CD4-positive, alpha-beta T cell treated with Interferon alpha-2 for 1 hour (primary cell): ENCODE data around the gene RMI2.

Experiments
- DNase-seq, 2 donors: peaks; one replicate each; pipeline ENCODE4 v3.0.0-alpha.2; 2020 to 2022

Gene RMI2

DNA sequence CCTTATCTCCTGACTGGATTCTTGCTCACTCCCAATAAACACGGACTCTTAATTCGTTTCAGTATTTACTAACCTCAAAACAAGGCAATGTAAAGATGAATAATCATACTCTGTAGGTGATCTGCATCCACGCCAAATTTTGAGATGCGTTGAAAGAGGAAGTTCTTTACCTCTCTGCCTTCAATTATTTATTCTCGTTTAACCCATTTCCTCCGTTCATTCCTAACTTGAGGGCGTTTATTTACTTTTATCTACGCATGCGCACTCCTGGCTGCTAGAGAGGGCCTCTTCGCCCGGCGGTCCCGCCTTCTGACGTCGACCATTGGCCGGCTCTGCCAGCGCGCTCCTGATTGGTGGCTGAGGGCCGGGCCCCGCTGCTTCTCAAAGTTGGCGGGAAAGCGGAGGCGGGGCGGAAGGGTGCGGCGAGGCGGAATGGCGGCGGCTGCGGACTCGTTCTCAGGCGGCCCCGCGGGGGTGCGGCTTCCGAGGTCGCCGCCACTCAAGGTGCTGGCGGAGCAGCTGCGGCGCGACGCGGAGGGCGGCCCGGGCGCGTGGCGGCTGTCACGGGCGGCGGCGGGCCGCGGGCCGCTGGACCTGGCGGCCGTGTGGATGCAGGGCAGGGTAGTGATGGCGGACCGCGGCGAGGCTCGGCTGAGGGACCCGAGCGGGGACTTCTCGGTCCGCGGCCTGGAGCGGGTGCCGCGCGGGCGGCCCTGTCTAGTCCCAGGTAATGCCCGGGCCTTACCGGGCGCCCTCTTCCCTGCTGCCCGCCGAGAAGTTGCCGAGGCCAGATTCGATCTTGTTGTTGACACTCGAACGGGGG, at the start of gene RMI2:
Gene RMI2 (plus strand): TSS at position 420 of the 823 bp plus-strand sequence. CDS start 13 bp downstream, at position 433.
- peak; percentile 96 to 97 for DNase-seq

DNA sequence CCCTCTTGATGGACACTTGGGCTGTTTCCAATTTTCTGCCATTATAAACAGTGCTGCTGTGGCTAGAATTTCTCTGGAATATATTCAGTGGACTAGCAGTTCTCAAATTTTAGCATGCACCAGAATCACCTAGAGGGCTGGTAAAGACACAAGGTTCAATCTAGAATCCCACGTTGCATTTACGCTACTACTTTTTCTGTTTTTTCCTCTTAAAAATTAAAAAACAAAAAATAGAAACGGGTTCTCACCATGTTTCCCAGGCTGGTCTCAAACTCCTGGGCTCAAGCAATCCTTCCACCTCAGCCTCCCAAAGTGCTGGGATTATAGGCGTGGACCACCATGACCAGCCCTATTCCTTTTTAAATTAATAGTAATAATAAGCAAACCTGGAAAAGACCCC, 49.6 kb upstream of the RMI2 start:
- DNase-seq, result no peak

DNA sequence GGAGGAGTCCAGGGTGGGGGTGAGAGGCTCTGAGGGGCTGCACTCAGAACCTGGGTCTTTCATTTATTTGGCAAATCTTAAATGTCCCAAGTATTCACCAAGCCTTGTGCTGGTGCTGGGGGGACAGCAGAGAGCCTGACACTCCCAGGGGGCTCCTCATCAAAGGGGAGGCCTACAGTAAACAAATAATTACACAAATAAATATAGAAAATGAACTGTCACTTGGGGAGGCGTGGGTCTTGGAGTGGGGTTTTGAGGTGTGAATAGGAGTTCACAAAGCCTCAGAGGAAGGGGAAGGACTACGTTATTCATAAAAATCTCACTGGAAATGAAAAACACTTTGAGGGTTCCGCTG, 48.9 kb upstream of the RMI2 start:
- DNase-seq, result no peak

DNA sequence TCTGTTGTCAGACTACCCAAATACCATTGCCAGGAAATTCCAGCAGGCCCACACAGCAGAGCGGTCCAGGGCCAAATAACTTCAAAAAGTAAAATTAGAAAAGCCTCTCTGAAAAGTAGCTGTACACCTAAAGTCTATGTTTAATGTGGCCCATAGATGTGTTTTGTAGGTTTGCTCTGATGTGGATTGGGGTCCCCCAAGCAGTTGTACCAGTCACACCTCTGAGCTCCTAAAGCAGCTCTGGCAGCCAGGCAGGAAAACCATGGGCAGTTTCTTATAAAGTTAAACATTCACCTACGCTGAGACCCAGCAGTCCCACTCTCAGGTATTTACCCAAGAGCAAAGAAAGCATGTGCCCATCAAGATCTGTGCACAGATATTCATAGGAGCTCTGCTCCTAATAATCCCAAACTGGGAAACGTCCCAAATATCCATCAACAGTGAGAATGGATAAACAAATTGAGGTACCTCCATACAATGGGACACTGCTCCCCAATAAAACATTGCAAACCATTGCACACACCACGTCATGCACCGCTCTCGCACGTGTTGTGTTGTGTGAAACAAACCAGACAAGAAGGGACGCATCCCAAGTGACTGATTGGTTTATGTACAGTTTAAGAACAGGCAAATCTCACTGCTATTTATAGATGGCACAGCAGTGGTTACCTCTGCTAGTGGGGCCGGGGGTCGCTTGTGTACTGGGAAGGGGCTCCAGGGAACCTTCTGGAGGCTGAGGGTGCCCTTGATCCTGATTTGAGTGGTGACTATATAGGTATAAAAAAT, 48.4 kb upstream of the RMI2 start:
- DNase-seq, result peak; percentile 17 to 38

DNA sequence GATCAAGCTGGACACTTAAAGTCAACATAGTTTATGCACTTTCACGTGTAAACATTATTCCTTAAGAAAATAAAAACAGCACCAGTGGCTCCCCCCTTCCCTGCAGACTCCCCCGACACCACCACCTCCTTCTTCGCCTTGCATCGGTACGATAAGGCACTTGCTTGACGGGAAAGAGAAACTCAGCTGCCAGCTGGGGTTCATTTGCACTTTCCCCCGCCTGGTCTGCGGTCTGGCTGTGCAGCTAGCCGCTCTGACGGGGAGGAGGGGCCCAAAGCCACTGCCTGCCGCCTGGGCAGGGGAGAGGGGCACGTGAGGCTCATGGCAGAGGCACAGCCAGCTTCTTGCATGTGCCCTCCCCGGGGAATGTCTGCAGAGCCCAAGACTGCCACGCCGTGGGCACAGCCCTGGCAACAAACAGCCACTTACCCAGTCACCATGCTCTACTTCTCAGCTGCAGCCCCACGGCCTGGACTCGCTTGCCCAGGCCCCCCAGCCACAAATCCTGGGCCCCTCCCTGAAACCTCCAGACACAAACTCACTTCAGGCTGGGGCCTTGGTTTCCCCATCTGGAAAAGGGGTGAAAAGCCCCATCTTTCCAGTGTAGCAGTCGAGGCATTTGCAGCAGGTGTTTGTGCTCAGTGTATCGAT, 47.6 kb upstream of the RMI2 start:
- DNase-seq, result peak; percentile 86 to 93

DNA sequence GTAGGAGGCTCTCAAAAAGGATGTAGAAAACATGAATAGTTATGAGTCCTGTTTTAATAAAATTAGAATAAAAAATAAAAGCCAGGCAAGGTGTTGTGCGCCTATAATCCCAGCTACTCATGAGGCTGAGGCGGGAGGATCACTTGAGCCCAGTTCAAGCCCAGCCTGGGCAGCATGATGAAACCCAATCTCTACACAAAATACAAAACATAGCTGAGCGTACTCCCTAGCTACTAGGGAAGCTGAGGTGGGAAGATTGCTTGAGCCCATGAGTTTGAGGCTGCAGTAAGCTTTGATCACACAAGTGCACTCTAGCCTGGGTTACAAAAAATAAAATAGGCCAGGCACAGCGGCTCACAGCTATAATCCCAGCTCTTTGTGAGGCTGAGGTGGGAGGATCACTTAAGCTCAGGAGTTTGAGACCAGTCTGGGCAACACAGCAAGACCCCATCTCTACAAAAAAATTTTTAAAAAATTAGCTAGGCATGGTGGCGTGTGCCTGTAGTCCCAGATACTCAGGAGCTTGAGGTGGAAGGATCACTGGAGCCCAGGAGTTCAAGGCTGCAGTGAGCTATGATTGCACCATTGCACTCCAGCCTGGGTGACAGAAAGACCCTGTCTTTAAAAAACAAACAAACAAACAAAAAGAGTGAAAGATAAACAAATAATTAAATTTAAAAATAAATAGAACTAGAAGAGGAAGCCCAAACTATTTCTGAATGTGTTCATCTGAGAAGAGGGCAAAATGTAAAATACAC, 46.9 kb upstream of the RMI2 start:
- DNase-seq, result no peak

DNA sequence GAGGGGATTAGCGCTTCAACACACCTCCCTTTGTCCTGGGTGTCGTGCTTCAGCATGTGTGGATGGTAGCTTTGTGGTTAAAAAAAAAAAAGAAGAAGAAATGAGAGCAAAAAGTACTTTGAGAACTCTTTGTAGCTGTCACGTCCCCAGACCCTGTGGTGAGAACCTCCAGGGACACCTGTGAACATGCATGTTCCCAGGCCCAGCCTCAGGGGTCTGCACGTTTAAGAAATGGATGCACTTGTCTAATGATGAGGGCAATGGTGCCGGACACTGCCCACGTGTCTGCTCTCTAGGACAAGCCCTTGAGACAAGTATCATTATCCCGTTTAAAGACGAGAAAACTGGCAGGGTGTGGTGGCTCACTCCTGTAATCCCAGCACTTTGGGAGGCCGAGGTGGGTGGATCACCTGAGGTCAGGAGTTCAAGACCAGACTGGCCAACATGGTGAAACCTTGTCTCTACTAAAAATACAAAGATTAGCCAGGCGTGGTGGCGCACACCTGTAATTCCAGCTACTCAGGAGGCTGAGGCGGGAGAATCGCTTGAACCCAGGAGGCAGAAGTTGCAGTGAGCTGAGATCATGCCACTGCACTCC, 46.2 kb upstream of the RMI2 start:
- peak in 1 of 2 donors; percentile 28 for DNase-seq

DNA sequence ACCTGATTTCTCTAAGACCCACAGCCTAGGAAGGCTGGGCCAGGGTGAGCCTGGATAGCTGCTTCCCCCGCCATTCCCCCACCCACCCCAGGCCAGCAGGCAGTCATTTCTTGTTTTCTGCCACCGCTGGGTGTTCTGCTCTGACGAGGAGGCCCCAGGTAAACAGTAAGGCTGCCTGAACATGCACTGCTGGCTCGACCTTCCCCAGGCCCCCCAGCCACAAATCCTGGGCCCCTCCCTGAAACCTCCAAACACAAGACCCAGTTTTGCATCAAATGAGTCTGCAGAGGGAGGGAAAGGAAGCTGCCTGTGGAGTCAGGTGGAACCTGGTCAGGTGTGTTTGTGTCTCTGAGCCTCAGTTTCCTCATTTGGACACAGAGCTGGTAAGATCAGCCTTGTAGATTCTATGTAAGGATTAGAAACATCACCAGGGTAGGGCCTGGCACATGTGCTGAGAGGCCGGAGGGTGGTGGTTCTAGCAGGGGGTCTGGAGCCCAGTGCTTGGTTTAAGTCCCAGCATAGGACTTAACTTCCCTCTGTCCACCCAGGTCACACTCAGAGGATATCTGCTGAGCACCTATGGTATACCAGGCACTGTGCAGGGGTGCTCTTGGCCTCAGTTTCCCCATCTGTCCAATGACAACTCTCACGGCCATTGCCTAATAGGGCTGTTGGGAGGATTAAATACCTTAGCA, 45.2 kb upstream of the RMI2 start:
- DNase-seq, result no peak

DNA sequence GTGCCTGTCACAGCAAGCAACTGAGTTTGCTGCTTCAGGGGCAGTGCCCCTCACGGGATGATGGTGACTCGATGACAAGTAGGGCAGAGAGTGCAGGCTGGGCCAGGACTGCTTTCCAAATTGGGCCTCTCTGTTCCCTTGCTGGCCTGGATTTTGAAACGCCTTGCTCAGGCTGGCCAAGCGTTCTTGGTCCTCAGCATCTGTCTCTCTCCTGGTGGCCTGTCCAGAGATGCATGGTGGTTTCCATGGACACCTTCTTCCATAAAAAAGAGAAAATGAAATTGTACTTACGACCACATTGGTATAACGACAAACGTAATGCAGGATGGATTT, 44.7 kb upstream of the RMI2 start:
- DNase-seq, result no peak

DNA sequence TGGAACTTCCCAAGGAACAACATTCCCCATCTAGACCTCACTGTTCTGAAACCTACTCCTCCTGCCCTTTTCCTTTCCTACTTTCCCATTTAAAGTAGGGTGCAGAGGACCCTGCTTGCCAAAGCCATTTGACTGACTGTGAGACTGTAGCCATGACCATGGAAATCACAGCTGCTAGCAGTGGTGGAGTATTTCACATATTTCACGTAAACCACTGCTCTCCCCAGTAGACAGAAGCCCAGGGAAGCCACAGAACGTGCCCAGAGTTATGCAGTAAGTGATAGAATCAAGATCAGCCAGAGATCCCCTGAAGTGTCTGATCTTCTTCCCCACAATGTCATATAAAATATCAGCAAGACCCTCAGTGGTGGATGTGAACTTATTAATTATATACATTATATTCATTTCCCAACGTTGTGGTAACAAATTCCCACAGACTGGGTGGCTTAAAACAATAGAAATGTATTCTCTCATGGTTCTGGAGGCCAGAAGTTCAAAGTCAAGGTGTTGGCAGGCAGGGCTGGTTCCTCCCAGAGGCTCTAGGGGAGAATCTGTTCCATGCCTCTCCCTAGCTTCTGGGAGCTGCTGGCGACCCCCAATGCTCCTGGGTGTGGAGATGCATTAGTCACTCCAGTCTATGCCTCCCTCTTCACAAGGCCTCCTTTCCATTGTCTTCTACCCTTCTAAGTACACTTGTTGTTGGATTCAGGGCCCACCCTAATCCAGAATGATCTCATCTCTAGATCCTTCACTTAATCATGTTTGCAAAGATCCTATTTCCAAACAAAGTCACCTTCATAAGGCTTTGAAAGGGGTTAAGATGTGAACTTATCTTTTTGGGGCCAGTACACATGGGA, 43.4 kb upstream of the RMI2 start:
- no peak for DNase-seq

DNA sequence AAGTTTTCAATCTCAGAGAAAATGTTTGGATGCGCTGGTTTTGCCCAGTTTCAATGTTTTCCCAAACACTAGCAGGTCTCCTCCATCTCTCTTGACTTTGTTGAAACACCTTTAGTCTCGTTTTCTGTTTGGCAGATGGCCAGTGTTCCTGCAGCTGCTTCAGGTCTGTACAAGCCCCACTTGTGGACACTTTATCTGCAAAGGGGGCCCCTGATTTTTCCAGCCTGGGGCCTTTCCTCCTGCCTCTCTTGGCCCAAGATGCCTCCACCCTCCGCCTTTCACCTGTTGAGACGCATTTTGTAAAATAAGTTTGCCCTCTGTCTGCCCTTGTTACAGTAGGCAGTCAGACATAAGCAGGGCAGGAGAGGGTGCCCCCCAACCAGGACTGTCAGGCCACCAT, 42.3 kb upstream of the RMI2 start:
- DNase-seq, result no peak

DNA sequence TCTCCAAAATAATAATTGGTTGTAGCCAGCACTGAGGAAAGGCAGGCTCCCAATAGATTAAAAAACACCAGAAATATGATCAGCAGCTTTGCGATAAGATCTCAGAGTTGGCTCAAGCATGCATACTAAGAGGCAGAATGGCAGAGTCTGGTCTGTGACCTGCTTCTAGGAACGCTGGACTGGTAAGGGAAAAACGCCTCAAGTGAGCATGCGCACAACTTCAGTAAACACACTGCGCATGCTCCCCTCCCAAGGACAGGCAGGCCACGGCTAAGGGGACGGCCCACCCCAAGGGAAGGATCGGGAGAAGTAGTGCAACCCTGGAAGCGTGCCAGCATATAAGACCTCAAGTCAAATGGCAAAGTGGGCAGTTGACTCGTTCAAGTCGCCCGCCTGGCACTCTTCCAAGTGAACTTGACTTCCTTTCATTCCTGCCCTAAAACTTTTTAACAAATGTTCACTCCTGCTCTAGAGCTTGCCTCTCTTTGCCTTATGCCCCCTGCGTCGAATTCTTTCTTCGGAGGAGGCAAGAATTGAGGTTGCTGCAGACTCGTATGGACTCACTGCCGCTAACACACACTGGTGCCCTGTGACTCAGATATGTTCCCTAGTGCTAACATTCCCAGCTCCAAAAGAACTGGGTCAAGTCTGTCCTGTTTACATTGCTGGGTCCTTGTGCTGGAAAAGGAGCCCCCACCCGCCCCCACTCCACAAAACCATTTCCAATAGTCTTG, 41.7 kb upstream of the RMI2 start:
- DNase-seq, result no peak

DNA sequence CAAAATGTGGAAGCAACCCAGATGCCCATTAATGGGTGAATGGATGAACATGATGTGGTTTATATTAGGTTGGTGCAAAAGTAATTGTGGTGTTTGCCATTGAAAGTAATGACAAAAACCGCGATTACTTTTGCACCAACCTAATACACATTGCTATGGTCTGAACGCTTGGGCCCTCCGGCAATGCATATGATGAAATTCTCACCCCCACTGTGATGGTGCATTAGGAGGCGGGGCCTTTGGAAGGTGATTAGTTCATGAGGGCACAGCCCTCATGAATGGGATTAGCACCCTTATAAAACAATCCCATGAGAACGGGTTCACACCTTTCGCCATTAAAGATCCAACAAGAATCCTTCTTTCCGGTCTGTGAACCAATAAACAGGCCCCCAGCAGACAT, 38.9 kb upstream of the RMI2 start:
- DNase-seq, result no peak

DNA sequence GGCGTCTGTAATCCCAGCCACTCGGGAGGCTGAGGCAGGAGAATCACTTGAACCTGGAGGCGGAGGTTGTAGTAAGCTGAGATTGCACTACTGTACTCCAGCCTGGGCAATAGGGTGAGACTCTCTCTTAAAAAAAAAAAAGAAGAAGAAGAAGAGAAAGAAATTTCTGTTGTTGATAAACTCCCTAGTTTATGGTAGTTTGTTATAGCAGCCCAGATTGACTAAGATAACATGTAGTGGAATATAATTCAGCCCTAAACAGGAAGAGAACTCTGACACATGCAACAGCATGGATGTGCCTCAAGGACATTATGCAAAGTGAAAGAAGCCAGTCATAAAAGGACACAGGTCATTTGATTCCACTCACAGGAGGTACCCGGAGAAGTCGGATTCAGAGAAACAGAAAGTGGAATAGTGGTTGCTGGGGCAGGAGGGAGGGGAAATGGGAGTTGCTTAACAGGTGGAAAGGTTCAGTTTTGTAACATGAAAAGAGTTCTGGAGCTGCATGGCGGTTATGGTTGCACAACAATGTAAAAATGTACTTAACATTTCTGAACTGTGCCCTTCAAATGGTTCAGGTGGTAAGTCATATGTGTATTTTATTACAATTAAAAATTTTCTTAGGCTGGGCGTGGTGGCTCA, 38.1 kb upstream of the RMI2 start:
- DNase-seq, result peak in 1 of 2 donors; percentile 45

DNA sequence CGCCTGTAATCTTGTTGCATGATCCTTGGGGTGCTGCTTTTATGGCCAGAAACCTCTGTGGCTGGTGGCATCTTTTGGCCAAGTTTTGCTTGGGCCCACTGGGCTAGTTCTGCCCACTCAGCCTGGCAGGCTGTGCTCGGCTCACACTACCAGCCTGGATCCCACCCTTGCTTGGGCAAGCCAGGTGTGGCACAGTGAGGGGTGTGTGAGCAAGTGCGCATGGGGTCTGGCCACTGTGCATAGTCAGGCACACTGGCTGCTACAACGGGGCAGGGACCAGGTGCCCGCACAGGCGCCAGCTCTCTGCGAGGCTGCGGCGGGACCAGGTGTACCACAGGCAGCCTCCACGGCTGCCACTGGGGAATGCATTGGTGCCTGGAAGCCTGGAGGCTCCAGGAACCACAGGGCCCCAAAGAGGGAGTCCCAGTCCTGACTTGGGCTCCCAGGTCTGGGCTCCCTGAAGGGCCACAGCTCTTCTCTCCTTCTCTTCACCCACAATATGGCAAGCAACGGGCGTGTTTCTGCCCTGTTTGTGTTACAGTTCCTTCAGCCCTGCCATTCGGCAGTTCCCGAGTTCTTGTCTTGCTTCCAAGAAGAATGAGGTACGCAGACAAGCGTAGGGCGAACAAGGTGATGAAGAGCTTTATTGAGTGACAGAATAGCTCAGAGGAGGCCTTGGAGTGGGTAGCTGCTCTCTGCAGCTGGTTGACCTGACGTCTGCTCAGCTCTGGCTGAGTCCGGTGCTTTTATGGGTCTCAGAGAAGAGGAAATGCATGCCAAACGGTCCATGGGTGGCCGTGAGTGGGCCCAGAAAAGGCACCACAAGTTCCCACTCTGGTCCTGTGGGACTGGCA, 37.4 kb upstream of the RMI2 start:
- DNase-seq, result no peak

DNA sequence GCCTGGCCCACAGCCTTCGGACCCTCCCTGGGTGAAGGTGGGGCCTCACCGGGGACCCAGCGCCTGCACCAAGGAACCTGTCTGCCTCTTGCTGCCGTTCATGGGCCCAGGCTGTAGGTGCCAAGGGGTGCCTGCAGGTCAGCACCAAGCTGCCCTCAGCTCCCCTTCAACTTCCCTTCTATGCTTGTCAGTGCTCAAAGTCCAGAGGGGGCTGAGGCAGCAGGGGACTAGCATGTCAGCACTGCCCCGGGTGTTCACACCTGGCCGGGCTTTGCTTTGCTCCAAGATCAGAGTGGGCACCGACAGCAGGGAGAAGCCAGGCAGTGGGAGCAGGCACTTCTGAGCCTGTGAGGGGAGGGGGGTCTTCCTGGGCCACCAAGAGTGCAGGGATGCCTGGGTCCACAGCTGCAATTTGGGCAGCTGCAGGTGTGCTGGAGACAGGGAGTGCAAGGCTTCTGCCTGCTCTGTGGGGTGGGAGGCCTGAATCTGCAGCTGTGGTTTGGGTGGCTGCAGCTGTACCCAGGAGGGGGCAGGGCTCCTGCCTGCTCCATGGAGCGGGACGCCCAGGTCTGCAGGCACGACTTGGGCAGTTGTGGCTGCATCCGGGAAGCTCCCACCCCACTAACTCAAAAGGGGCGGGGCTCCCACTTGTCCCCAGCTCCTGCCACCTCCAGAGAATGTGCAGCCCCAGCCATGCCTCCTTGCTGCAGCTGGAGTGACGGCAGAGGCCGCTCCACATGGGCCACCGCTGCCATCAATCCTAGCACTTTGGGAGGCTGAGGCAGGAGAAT, 36.6 kb upstream of the RMI2 start:
- peak in 1 of 2 donors; percentile 59 for DNase-seq

DNA sequence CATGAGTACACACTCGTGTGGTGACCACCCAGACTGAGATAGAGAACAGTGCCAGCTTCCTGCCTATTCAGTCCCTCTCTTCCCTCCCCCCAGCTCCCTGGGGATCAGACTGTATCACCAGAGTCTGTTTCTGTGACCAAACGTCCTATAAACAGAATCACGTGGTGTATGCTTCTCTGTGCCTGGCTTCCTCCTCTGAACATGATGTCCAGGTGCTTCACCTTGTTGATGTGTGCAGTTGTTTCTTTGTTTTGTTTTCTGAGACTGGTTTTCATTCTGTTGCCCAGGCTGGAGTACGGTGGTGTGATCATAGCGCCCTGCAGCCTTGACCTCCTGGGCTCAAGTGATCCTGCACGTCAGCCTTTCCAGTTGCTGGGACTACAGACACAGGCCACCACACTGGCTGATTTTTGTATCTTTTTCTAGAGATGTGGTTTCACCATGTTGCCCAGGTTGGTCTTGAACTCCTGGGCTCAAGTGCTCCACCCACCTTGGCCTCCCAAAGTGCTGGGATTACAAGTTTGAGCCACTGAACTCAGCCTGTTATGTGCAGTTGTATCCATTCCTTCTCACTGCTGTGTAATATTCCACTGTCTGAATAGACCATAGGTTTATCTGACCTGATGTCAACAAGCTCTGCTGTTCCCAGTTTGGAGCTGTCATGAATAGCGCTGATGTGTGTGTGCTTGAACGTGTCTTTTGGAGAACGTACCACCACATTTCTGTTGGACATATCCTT, 35.2 kb upstream of the RMI2 start:
- DNase-seq, result peak in 1 of 2 donors; percentile 72
